Sigmoid colon (tissue), 7 donors: ENCODE data around the gene TLNRD1. TPM values are rescaled to one million over a fixed set of nuclear protein-coding genes. Genes with fewer than 3 reads are reported as not detected.
"Not testable (repeated sequence)": the region's sequence is repeated elsewhere in the genome, so short reads cannot be mapped to it uniquely, and the experiment has no call there.

ENCODE experiments used
- DNase-seq: peaks from one replicate; pipeline ENCODE4 v3.0.0-alpha.2; 2019
- H3K27ac ChIP-seq, 4 donors: fragments of 200-600 bp; sonication (generic); one replicate each; pipeline ENCODE4 v1.5.1; 2016 to 2019; ENCODE audit warnings: mild to moderate bottlenecking in 1 of 4
- H3K27me3 ChIP-seq, 3 donors: fragments of 200-600 bp; sonication (generic); one replicate each; pipeline ENCODE4 v1.5.1; 2019; ENCODE audit warnings: mild to moderate bottlenecking in 1 of 3
- H3K36me3 ChIP-seq, 4 donors: fragments of 200-600 bp; sonication (generic); one replicate each; pipeline ENCODE4 v1.5.1; 2016 to 2019
- H3K4me1 ChIP-seq, 4 donors: fragments of 200-600 bp; sonication (generic); one replicate each; pipeline ENCODE4 v1.5.1; 2017 to 2019
- H3K4me3 ChIP-seq, 4 donors: fragments of 200-600 bp; sonication (generic); one replicate each; pipeline ENCODE4 v1.5.1; 2017 to 2019; ENCODE audit warnings: mild to moderate bottlenecking in 2 of 4, moderate library complexity in 1 of 4
- H3K9me3 ChIP-seq, 4 donors: fragments of 200-600 bp in 3 of 4; sonication (generic) in 3 of 4; one replicate each; pipeline versions ENCODE4 v1.5.1 to v1.6.1; 2013 to 2019
- CTCF ChIP-seq, 4 experiments: fragments of 450-650 bp in 3 of 4; fragments of 200-600 bp in 1 of 4; IDR thresholded peaks; one replicate each; pipeline ENCODE4 v1.5.1; 2016 to 2019; ENCODE audit warnings: antibody characterized with exemption in 4 of 4, mild to moderate bottlenecking in 3 of 4, moderate library complexity in 2 of 4
- EP300 ChIP-seq, 4 donors: sonication (generic); formaldehyde crosslinking; IDR thresholded peaks; one replicate each; pipeline ENCODE4 v1.6.1; 2017; ENCODE audit warnings: antibody characterized with exemption in 4 of 4
- POLR2A ChIP-seq, 2 donors: fragments of 450-650 bp; IDR thresholded peaks; one replicate each; pipeline ENCODE4 v1.6.1; 2016; ENCODE audit warnings: antibody characterized with exemption in 2 of 2, mild to moderate bottlenecking in 2 of 2, moderate library complexity in 2 of 2
- POLR2AphosphoS5 ChIP-seq, 4 donors: sonication (generic); formaldehyde crosslinking; IDR thresholded peaks; one replicate each; pipeline ENCODE4 v1.6.1; 2017; ENCODE audit warnings: antibody characterized with exemption in 4 of 4
- WGBS, 2 donors: extraction: QIAGEN DNeasy Blood & Tissue Kit; methylation state at CpG; one replicate each; pipeline ENCODE4 v1.1.7; 2013; 5-methylcytosine and 5-hydroxymethylcytosine counted together
- intact Hi-C: fragments of 100-400 bp; cut with DNase I; formaldehyde crosslinking; loops from one replicate; pipeline ENCODE4 v1.15.1; 2023
- polyA plus RNA-seq, 3 donors: library from polyadenylated mRNA; stranded (reverse); fragments of 200-250 nt; gene quantifications; one replicate each; pipeline ENCODE4 v1.2.3, GENCODE V29; 2013
- total RNA-seq, 4 donors: library from RNA; depleted of rRNA; stranded (reverse); fragments of >200 nt; gene quantifications; one replicate each; pipeline ENCODE4 v1.1.0, GENCODE V29; 2016
- donor health status: healthy with polysubstance abuse.
- donor health status: Bipolar disorder and iron deficiency.
- donor health status: healthy.

Gene TLNRD1
- total RNA-seq (10 to 100 TPM; 12.5 to 18.3 (median 12.8) TPM), polyA plus RNA-seq (10 to 100 TPM in 1 of 3 donors, 1 to 10 TPM in 2; 6.6 to 10.6 (median 6.9) TPM)

- WGBS, 2 donors, result 0% methylated on average over 66 of the region's 66 CpGs
- H3K36me3 ChIP-seq, result peaks cover 0 to 12% (median 0%) of the 10 kb centered on the region in 4 donors
- H3K27ac ChIP-seq, result peak within 1 kb of the TSS; percentile 94 to 98 (median 96)
- no peaks in the 10 kb centered on the region for H3K9me3 ChIP-seq
- peak within 1 kb of the TSS; percentile 79 to 88 (median 86) for H3K4me3 ChIP-seq
- no peaks in the 10 kb centered on the region for H3K27me3 ChIP-seq
- TF ChIP-seq EP300 (IDR thresholded peaks at IDR 0.05), result no peak
- TF ChIP-seq POLR2A (IDR thresholded peaks at IDR 0.05), result peak; percentile 85 to 94
- peak; percentile 93 to 98 (median 97) for TF ChIP-seq POLR2AphosphoS5 (IDR thresholded peaks at IDR 0.05)
- intact Hi-C loops, result loop anchor here (1.0 to 10.0 kb wide), 2 partner anchors 11 to 324 kb away; partner anchors contain the start of genes MESD and STARD5
- DNase-seq, result peak; percentile 95
- peaks cover 0 to 50% (median 30%) of the 10 kb centered on the region in 4 donors for H3K4me1 ChIP-seq
Measured at GRCh38 chr15:81000624-81001151, at the start of gene TLNRD1. TSS of gene TLNRD1 (plus strand) at chr15:81000923. CDS start at chr15:81002272, 1,349 bp downstream.

- no peaks in the 10 kb centered on the region for H3K4me1 ChIP-seq
- intact Hi-C loops, result no loop called here
- no peak overlapping the region for H3K4me3 ChIP-seq
- no peak for TF ChIP-seq POLR2AphosphoS5 (IDR thresholded peaks at IDR 0.05)
- no peak for TF ChIP-seq EP300 (IDR thresholded peaks at IDR 0.05)
- no peak for TF ChIP-seq POLR2A (IDR thresholded peaks at IDR 0.05)
- no peak for TF ChIP-seq CTCF (IDR thresholded peaks at IDR 0.05)
- no peaks in the 10 kb centered on the region for H3K9me3 ChIP-seq
- H3K27ac ChIP-seq, result no peak overlapping the region
- no peak for DNase-seq
- no peaks in the 10 kb centered on the region for H3K27me3 ChIP-seq
- WGBS, 2 donors, result 80 to 83% methylated on average over 5 of the region's 5 CpGs
- peaks cover 0 to 47% (median 31%) of the 10 kb centered on the region in 4 donors for H3K36me3 ChIP-seq
Measured at GRCh38 chr15:80951941-80952340, 48.8 kb upstream of the TLNRD1 start.

GRCh38 chr15:80953001-80953952 lies 47.4 kb upstream of the TLNRD1 start:
- DNase-seq, result no peak
- TF ChIP-seq CTCF (IDR thresholded peaks at IDR 0.05) (no peak), EP300 (IDR thresholded peaks at IDR 0.05) (no peak), POLR2AphosphoS5 (IDR thresholded peaks at IDR 0.05) (no peak), POLR2A (IDR thresholded peaks at IDR 0.05) (no peak)
- H3K27me3 ChIP-seq, result no peaks in the 10 kb centered on the region

GRCh38 chr15:80953953-80954778 lies 46.6 kb upstream of the TLNRD1 start:
- Histone ChIP-seq H3K9me3 (no peaks in the 10 kb centered on the region), H3K36me3 (peaks cover 0 to 32% (median 16%) of the 10 kb centered on the region in 4 donors), H3K27ac (no peak overlapping the region), H3K27me3 (no peaks in the 10 kb centered on the region), H3K4me1 (no peaks in the 10 kb centered on the region), H3K4me3 (no peak overlapping the region)
- DNase-seq, result no peak
- intact Hi-C loops, result no loop called here
- TF ChIP-seq POLR2A (IDR thresholded peaks at IDR 0.05) (no peak), CTCF (IDR thresholded peaks at IDR 0.05) (no peak), POLR2AphosphoS5 (IDR thresholded peaks at IDR 0.05) (no peak)
- 92 to 93% methylated on average over 9 of the region's 9 CpGs for WGBS, 2 donors

More at GRCh38 chr15:80953001-80953952, 47.4 kb upstream of the TLNRD1 start:
- Histone ChIP-seq H3K36me3 (peaks cover 0 to 34% (median 23%) of the 10 kb centered on the region in 4 donors), H3K4me3 (no peak overlapping the region), H3K4me1 (no peaks in the 10 kb centered on the region), H3K9me3 (no peaks in the 10 kb centered on the region), H3K27ac (no peak overlapping the region)
- intact Hi-C loops, result no loop called here
- 96% methylated on average over 12 of the region's 12 CpGs for WGBS, 2 donors

GRCh38 chr15:80955571-80956452 lies 44.9 kb upstream of the TLNRD1 start:
- intact Hi-C loops, result not testable (repeated sequence)

More at GRCh38 chr15:80955571-80956452, 44.9 kb upstream of the TLNRD1 start:
- H3K27ac ChIP-seq, DNase-seq, H3K4me3 ChIP-seq, H3K9me3 ChIP-seq, H3K4me1 ChIP-seq, H3K27me3 ChIP-seq: not testable (repeated sequence)
- peaks cover 0 to 22% (median 5%) of the 10 kb centered on the region in 4 donors for H3K36me3 ChIP-seq
- 88 to 92% methylated on average over 19 of the region's 19 CpGs for WGBS, 2 donors
